Measurements from ENCODE around the gene CFAP57.
A peak's percentile ranks its signal among the peaks of the same experiment; 100 is the strongest.

CFAP57 gene

DNA sequence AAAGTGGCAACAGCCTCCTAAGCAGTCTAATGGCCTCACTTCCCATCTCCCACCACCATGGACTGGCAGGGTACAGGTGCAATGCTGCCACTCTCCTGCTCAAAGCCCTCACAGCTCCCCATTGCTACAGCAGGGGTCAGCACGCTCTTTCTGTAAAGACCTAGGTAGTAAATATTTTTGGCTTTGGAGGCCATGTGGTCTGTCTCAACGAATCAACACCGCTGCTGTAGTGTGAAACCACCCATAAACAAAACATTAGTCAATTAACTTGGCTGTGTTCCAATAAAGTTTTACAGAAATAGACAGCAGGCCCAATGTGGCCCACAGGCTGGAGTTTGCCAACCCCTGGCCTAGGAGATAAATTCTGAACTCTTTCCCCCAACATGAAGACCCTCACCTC lies 53.0 kb downstream of the CFAP57 start:
- DNase-seq (ENCODE audit: extremely low read depth, low read depth): no peak
- TF ChIP-seq, protein P1, sequence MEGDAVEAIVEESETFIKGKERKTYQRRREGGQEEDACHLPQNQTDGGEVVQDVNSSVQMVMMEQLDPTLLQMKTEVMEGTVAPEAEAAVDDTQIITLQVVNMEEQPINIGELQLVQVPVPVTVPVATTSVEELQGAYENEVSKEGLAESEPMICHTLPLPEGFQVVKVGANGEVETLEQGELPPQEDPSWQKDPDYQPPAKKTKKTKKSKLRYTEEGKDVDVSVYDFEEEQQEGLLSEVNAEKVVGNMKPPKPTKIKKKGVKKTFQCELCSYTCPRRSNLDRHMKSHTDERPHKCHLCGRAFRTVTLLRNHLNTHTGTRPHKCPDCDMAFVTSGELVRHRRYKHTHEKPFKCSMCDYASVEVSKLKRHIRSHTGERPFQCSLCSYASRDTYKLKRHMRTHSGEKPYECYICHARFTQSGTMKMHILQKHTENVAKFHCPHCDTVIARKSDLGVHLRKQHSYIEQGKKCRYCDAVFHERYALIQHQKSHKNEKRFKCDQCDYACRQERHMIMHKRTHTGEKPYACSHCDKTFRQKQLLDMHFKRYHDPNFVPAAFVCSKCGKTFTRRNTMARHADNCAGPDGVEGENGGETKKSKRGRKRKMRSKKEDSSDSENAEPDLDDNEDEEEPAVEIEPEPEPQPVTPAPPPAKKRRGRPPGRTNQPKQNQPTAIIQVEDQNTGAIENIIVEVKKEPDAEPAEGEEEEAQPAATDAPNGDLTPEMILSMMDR (IDR thresholded peaks at IDR 0.05; ENCODE audit: low read depth, low read length): no peak; the same call in 1 of the 2 replicates

DNA sequence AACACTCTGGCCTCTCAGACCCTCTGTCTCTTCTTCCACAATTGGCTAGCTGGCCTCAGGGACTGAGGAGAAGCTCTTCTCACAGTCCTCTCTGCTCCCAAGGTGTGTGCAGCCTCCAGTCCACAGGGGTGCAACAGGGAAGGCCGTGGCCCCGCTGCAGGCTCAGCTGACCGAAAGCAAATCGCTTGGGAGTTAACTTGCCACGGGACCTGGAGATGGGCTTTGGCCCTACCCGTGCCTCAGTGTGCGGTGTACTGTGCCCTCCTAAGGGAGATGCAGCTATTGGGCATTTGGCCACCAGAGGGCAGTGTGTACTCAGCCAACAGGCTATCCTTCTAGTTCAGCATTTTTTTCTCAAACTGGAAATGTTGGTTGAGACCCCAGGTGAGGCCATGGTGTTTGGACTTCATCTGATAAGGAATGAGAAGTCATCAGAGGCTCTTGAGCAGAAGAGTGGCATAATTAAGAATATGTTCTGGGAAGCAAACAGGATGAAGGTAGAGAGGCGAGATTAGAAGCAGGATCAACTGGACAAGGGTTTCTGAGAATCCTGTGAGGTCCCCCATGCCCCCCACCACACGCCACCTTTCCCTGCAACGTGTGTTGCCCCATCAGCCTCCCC lies 55.1 kb downstream of the CFAP57 start:
- DNase-seq (ENCODE audit: extremely low read depth, low read depth): no peak
- TF ChIP-seq, protein P1 (IDR thresholded peaks at IDR 0.05; ENCODE audit: low read depth, low read length): peak; percentile 94

DNA sequence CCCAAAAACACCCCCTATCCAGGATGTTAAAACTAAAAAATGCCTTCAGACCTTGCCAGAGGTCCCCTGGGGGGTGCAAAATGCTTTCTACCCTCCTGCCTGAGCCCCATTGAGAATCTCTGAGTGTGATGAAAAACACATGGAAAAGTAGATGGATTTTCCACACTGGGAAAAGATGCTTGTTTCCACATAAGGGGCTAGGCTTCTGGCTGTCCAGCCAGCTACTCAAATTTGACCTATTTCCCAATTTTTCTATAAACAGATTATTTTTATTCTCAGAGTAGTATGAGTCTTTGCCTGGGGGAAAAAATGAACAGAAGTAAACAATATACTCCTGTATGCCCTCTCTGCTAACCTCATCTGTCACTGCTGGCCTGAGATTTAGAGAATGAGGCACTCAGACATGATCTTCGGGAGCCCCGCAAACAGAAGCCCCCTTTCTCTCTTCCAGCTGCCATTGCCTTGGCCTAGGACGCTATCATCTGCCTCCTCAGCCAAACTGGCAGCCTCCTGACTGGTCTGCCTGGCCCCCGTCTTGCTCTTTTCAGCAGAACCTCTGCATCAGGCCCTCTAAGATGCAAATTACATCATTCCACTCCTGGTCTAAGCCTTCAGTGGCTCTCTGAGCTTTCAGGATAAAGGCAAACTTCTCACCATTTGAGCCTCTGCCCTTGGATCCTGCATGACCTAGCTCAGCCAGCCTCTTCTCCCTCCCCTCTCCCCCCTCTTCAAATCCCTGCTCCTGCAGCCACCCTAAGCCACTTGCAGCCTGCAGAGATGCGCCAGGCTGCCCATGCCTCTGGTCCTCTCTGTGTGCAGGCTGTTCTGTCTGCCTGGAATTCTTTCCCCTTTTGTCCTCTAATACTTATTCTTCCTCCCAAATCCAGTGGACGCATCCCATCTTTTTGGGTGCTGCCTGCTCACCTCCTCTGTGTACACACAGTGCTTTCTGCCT lies 58.0 kb downstream of the CFAP57 start:
- peak; percentile 49 for DNase-seq (ENCODE audit: extremely low read depth, low read depth)
- TF ChIP-seq, protein P1 (IDR thresholded peaks at IDR 0.05; ENCODE audit: low read depth, low read length): no peak

DNA sequence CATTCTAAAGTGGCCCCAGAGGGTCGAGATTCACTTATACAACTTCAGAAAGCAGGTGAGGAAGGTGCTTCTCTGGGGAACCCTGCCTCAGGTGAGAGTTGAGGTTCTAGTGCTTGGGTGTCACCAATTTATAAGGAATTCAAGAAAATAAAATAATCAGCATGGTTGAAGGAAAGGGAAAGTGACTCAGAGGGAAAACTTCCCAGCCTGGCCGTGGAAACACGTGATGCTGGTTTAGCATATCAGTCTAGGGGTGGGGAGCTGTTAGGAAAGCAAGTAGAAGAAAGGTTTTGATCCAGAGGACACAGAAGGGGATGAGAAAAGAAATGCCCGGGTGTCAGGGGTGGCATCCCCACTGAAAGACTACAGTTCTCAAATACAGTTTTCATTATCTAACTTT lies 59.9 kb downstream of the CFAP57 start:
- TF ChIP-seq, protein P1 (IDR thresholded peaks at IDR 0.05; ENCODE audit: low read depth, low read length): no peak
- no peak for DNase-seq (ENCODE audit: extremely low read depth, low read depth)

DNA sequence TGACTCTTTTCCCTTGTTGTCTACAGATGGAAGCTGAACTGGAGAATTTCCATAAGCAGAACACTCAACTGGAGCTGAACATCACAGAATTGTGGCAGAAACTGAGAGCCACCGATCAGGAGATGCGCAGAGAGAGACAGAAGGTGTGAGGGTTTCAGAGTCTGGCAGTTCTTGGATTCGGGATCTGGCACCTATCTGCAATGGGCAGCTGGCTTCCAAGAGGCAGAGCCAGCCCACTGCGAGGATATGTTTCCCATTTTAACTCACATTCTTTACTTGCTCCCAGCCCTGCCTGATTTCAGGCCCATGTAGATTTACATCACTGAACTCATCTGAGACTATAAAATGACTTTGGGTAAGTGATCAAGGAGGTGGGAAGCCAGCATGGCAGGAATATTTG lies 60.4 kb downstream of the CFAP57 start:
- no peak for DNase-seq (ENCODE audit: extremely low read depth, low read depth)
- TF ChIP-seq, protein P1 (IDR thresholded peaks at IDR 0.05; ENCODE audit: low read depth, low read length): no peak

DNA sequence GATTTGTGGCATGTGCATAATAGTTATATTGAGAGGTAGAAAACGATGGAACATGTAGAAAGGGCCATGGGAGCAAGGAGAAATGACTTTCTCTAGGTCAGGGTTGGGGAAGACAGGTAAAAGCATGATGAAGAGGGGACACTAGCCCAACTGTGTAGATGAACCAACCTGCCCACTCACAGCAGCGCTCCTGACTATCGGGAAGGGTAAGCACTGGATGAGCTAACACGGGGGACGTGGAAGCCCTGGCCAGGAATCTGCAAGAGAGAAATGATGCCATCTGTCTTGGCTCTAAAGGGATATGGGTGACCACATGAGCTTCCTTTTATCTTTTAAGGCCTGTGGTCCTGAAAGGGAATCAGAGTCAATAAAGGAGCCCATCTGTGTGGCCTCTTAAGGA lies 61.5 kb downstream of the CFAP57 start:
- no peak for DNase-seq (ENCODE audit: extremely low read depth, low read depth)
- TF ChIP-seq, protein P1 (IDR thresholded peaks at IDR 0.05; ENCODE audit: low read depth, low read length): no peak

DNA sequence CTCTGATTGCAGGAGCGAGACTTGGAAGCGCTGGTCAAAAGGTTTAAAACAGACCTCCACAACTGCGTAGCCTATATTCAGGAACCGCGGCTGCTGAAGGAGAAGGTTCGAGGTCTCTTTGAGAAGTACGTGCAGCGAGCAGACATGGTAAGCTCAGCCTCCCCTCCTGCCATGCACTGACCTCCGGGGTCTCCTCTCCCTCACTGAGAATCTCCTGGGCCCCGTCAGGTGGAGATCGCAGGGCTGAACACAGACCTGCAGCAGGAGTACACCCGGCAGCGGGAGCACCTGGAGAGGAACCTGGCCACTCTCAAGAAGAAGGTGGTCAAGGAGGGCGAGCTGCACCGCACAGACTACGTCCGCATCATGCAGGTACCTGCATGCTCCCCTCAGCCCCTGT lies 62.1 kb downstream of the CFAP57 start:
- no peak for DNase-seq (ENCODE audit: extremely low read depth, low read depth)
- TF ChIP-seq, protein P1 (IDR thresholded peaks at IDR 0.05; ENCODE audit: low read depth, low read length): no peak

All from AG09319 (cell line).